CD4-positive, alpha-beta T cell (primary cell): Measurements from ENCODE around the gene ZNF516. TPM values are rescaled to one million over a fixed set of nuclear protein-coding genes. Genes with fewer than 3 reads are reported as not detected.

Experiments used
- ATAC-seq: fragments of 200-7000 bp; cut with Tn5 transposase; one replicate; pipeline ENCODE4 v1.10.0; 2022; ENCODE audit warnings: mild to moderate bottlenecking; ENCODE audit not compliant: poor library complexity
- CTCF ChIA-PET: fragments of 350-600 bp; sonication (Branson Sonifier 250); formaldehyde crosslinking; loops from one replicate; lab custom pipeline; 2021; ENCODE audit warnings: antibody characterized with exemption, inconsistent platforms; lab: Charles Lee
- POLR2A ChIA-PET: fragments of 350-600 bp; sonication (Branson Sonifier 250); formaldehyde crosslinking; loops from one replicate; lab custom pipeline; 2021; ENCODE audit warnings: antibody characterized with exemption, inconsistent platforms; lab: Charles Lee
- DNase-seq, 14 experiments: peaks; one replicate each; pipeline ENCODE4 v3.0.0-alpha.2; 2013 to 2020; ENCODE audit warnings: mixed read lengths in 2 of 14
- H3K27ac ChIP-seq, 2 donors: one replicate each; pipeline versions ENCODE4 v1.5.1 to v1.7.0; 2013; ENCODE audit warnings: low read length in 2 of 2, low read depth in 1 of 2, mild to moderate bottlenecking in 1 of 2
- H3K27me3 ChIP-seq, 2 experiments: 1 replicate in 1 of 2; 2 replicates in 1 of 2; pipeline versions ENCODE4 v1.6.1 to v1.7.0; 2013; ENCODE audit warnings: low read length in 2 of 2, control low read depth in 1 of 2, mild to moderate bottlenecking in 1 of 2, moderate library complexity in 1 of 2; ENCODE audit not compliant: insufficient read depth in 2 of 2, control insufficient read depth in 1 of 2
- H3K36me3 ChIP-seq: one replicate; pipeline ENCODE4 v1.6.1; 2013; ENCODE audit warnings: low read length, control low read depth; ENCODE audit not compliant: insufficient read depth
- H3K4me1 ChIP-seq: one replicate; pipeline ENCODE4 v1.6.1; 2013; ENCODE audit warnings: low read length, control low read depth; ENCODE audit not compliant: insufficient read depth
- H3K4me3 ChIP-seq: one replicate; pipeline ENCODE4 v1.5.1; 2013; ENCODE audit warnings: mild to moderate bottlenecking, low read length, moderate library complexity
- H3K9me3 ChIP-seq, 2 experiments: 1 replicate in 1 of 2; 2 replicates in 1 of 2; pipeline versions ENCODE4 v1.6.1 to v1.7.0; 2013; ENCODE audit warnings: low read length in 2 of 2, mild to moderate bottlenecking in 2 of 2, control low read depth in 1 of 2, moderate library complexity in 1 of 2; ENCODE audit not compliant: control insufficient read depth in 1 of 2, insufficient read depth in 1 of 2
- H3K27ac Mint-ChIP-seq: one replicate; pipeline ENCODE4 v1.8.0; 2020; ENCODE audit warnings: mixed read lengths
- H3K27me3 Mint-ChIP-seq: one replicate; pipeline ENCODE4 v1.8.0; 2021; ENCODE audit warnings: mixed read lengths
- H3K36me3 Mint-ChIP-seq: one replicate; pipeline ENCODE4 v1.8.0; 2021; ENCODE audit warnings: low read depth, mixed read lengths
- H3K4me1 Mint-ChIP-seq: one replicate; pipeline ENCODE4 v1.8.0; 2021; ENCODE audit warnings: low read depth, mixed read lengths
- H3K4me3 Mint-ChIP-seq: one replicate; pipeline ENCODE4 v1.8.0; 2020; ENCODE audit warnings: mild to moderate bottlenecking, mixed read lengths
- H3K9me3 Mint-ChIP-seq: one replicate; pipeline ENCODE4 v1.8.0; 2020; ENCODE audit warnings: mixed read lengths
- intact Hi-C, 2 experiments: fragments of 100-400 bp; cut with DNase I in 1 of 2; cut with micrococcal nuclease in 1 of 2; formaldehyde crosslinking; loops; one replicate each; pipeline versions ENCODE4 v1.15.1 to v1.9.0; 2023 to 2025; cut with DNase I, micrococcal nuclease
- total RNA-seq, 174 experiments: library from RNA in 2 of 174; stranded (reverse) in 2 of 174; gene quantifications; one replicate each; pipeline ENCODE4 v1.2.3 and lab custom pipeline; 2021 to 2026
- TF ChIP-seq, protein P1 (sequence below): fragments of 200-600 bp; IDR thresholded peaks from one replicate; pipeline ENCODE4 v1.8.0; 2022; ENCODE audit warnings: antibody characterized with exemption, mild to moderate bottlenecking

Gene ZNF516
- total RNA-seq, 2 experiments from 2014 or later, result 22.4 to 29.3 TPM

DNA sequence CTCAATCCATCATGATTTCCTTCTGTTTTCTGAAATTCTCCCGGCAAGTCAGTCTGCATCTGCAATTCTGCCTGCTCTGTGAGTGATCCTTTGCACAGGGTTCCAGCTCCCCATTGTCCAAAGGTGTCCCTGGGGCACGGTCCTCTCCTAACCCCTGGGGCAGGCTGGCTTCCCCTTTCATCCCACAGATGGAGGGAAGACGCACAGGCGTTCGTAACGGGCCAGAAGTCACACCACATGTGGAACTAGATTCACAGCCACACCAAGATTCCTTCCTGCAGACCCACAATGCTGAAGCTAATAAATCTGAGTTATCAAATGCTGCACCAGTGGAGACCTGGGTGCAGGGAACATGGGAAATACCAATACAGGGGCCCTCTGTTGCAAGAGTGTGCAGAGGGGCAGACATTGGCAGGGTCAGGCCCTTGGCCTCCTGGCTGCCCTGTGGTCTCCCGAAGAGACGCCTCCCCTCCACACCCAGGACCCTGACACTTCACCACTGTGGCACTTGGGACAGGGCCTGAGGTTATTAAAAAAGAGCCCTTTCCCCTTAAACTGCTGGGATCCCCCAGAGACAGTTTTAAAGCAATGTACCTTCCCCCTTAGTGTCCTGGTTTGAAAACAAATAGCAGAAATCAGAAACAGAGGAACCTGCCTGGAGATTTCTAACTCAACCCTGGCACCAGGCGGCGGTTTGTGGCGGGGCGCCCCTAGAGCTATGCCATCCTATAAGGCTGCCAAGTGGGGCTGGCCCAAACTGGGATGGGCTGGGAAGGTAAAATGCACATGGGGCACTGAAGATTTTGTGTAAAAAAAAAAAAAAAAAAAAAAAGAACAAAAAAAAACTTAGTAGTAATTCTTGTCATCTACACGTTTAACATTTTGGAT lies 15.4 kb downstream of the ZNF516 start:
- peaks cover 30% of the 10 kb centered on the region for H3K4me1 Mint-ChIP-seq
- H3K9me3 ChIP-seq, result peaks cover 0 to 4% of the 10 kb centered on the region in 2 experiments
- no peaks in the 10 kb centered on the region for H3K36me3 Mint-ChIP-seq
- no peak overlapping the region for H3K27ac ChIP-seq
- ATAC-seq (no peak), DNase-seq (no peak)
- no peaks in the 10 kb centered on the region for H3K27me3 Mint-ChIP-seq
- H3K4me3 Mint-ChIP-seq, result no peak overlapping the region
- no peaks in the 10 kb centered on the region for H3K4me1 ChIP-seq
- TF ChIP-seq, protein P1, sequence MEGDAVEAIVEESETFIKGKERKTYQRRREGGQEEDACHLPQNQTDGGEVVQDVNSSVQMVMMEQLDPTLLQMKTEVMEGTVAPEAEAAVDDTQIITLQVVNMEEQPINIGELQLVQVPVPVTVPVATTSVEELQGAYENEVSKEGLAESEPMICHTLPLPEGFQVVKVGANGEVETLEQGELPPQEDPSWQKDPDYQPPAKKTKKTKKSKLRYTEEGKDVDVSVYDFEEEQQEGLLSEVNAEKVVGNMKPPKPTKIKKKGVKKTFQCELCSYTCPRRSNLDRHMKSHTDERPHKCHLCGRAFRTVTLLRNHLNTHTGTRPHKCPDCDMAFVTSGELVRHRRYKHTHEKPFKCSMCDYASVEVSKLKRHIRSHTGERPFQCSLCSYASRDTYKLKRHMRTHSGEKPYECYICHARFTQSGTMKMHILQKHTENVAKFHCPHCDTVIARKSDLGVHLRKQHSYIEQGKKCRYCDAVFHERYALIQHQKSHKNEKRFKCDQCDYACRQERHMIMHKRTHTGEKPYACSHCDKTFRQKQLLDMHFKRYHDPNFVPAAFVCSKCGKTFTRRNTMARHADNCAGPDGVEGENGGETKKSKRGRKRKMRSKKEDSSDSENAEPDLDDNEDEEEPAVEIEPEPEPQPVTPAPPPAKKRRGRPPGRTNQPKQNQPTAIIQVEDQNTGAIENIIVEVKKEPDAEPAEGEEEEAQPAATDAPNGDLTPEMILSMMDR, result no peak
- no peak overlapping the region for H3K4me3 ChIP-seq
- POLR2A ChIA-PET, result no interaction called here
- H3K9me3 Mint-ChIP-seq, result no peaks in the 10 kb centered on the region
- H3K36me3 ChIP-seq, result no peaks in the 10 kb centered on the region
- intact Hi-C loops, result loop anchor here in 1 of 2 experiments (10.0 kb wide), 1 partner anchor 1985 kb away; the partner anchor contains the start of gene CNDP2
- H3K27ac Mint-ChIP-seq, result no peak overlapping the region
- CTCF ChIA-PET, result no interaction called here
- no peaks in the 10 kb centered on the region for H3K27me3 ChIP-seq

DNA sequence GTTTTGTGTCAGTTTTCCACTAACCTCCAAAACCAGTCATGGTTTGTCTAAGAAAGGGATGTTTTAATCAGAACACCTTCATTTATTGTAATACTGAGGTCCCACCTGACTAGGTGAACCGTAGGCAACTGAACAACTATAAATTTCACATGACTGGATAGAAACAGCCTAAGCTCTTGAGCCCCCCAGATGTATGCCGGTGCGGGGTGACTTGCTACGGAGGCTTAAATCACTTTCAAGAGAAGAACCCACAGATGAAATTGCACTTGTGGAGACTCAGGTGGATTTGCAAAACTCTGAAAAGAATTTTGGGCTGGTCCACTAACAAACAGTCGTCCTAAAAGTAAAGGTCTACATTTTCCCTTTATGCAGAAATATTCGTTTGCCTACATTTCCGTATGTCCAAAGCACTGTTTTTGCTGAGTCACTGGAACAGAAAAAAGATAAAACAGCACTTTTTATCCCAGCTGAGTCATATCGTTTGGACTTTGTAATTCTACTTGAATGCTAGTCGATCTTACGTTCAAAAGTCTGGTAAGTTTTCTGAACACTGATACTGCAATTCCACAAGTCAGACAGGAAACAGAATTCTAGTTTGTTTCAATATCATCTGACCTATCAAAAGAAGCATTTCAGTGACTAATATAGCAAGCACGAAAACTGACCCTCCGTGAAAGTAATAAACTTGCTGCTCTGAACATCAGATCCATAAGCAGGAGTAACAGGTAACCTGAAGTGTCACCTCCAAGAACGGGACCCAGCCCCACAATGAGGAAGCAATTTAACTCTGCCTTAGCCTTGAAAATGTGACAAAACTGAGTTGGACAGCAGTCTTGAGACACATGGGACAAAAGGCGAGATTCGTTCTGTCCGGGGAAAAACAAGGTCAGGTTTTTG lies 18.1 kb downstream of the ZNF516 start:
- ChIA-PET POLR2A (no interaction called here), CTCF (interaction anchor here (1.5 kb wide), 1 partner anchor 8 kb away, joined by 3 read pairs; no protein-coding TSS in a partner anchor)
- intact Hi-C loops, result no loop called here
- Mint-ChIP-seq H3K4me3 (no peak overlapping the region), H3K36me3 (no peaks in the 10 kb centered on the region), H3K9me3 (no peaks in the 10 kb centered on the region), H3K27ac (no peak overlapping the region), H3K27me3 (no peaks in the 10 kb centered on the region), H3K4me1 (peaks cover 45% of the 10 kb centered on the region)
- Histone ChIP-seq H3K27me3 (no peaks in the 10 kb centered on the region), H3K36me3 (no peaks in the 10 kb centered on the region), H3K27ac (no peak overlapping the region), H3K4me1 (no peaks in the 10 kb centered on the region), H3K4me3 (no peak overlapping the region), H3K9me3 (no peaks in the 10 kb centered on the region)
- ATAC-seq (no peak), DNase-seq (no peak)
- TF ChIP-seq, protein P1, result no peak

DNA sequence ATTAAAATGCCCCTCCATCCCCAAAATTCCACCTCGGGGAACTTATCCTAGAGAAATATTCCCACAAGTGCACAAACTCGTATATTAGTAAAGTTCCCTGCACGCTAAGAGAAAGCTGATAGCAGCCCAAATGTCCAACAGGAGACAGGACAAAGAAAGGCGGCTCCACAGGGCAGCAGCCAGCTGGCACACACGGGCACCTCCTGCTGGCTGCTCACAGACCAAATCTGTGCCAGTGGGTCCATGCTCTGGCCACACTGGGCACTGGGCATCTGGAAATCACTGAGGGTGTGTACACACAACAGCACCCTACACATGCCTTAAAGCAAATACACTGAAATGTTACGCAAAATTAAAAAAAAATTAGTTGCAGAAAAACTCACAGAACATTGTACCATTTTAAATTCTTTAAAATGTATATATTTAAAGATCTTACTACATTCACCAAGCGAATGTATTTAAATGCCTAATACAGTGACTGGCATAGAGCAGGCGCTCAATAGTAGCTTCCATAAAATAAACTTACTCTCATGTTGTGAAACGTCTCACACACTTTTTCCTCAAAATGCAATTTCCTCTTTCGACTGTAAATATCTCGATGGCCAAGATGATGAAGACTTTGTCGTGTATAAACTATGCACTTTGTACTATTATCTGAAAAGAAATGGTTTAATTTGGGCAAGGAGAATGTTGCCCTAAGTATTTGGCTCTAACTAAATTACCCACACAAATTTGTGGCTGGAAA lies 19.4 kb downstream of the ZNF516 start:
- DNase-seq, result no peak
- TF ChIP-seq, protein P1, result no peak
- no peaks in the 10 kb centered on the region for H3K9me3 Mint-ChIP-seq
- no peaks in the 10 kb centered on the region for H3K36me3 Mint-ChIP-seq
- Histone ChIP-seq H3K27me3 (no peaks in the 10 kb centered on the region), H3K27ac (no peak overlapping the region), H3K4me1 (no peaks in the 10 kb centered on the region), H3K4me3 (no peak overlapping the region), H3K36me3 (no peaks in the 10 kb centered on the region), H3K9me3 (no peaks in the 10 kb centered on the region)
- no peaks in the 10 kb centered on the region for H3K27me3 Mint-ChIP-seq
- ChIA-PET CTCF (interaction anchor here (0.7 kb wide), 1 partner anchor 9 kb away, joined by 3 read pairs; no protein-coding TSS in a partner anchor), POLR2A (no interaction called here)
- H3K4me3 Mint-ChIP-seq, result no peak overlapping the region
- ATAC-seq, result no peak
- peaks cover 49% of the 10 kb centered on the region for H3K4me1 Mint-ChIP-seq
- no peak overlapping the region for H3K27ac Mint-ChIP-seq
- intact Hi-C loops, result no loop called here
